Epithelial cell of esophagus (primary cell): ENCODE data around the gene GPR62.

Source experiments
- DNase-seq: peaks from one replicate; pipeline ENCODE4 v3.0.0; 2010; ENCODE audit warnings: low read depth
- H3K4me3 ChIP-seq: 2 replicates; pipeline ENCODE4 v1.5.1; 2011; ENCODE audit warnings: mild to moderate bottlenecking, low read length, control low read depth
- TF ChIP-seq, protein P1 (sequence below): IDR thresholded peaks from 2 replicates; pipeline ENCODE4 v1.5.1; 2011; ENCODE audit warnings: low read depth, mild to moderate bottlenecking, low read length, control low read depth, inconsistent platforms; ENCODE audit not compliant: insufficient read depth; ENCODE audit errors: missing control alignments

Gene GPR62

DNA sequence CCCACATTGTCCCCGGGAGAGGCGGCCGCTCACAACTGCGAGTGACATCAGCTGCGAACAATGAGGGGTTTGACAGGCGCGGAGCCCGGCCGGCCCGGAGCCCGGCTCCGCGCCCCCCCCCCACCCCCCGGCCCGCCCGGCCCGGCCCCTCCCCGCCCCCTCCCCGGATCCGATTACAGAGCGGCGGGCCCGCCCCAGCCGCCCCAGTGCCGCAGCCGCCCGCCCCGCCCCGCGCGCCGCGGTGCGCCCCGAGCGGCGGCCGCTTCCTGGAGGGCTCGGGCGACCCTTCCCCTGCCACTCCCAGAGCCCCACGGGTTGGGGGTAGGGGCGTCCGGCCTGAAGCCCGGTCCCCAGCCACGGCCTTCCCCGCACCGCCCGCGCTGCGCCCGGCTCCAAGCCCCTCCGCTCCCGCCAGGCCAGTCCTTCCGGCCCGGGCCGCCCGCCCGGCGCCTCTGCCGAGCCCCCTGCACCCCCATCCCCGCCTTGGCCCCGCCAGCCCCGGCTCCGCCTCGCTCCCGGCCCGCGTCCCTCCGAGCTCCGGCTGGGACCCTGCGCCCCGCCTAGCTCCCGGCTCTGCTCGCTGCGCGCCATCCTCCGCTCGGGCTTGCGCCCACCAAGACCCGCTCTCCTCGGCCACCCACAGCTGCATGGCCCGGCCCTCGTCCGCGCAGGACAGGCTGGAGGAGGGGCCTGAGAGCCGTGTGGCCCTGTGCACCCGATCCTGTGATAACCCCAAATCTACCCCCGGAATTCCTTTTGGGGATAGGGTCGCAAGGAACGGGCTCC is 12.4 kb downstream of the GPR62 start, which contains the start of gene PCBP4:
Gene PCBP4 (minus strand): TSS at position 71 of the 786 bp plus-strand sequence. CDS start 6,214 bp downstream, outside the sequence.
- peak within 1 kb of the TSS; percentile 63 for H3K4me3 ChIP-seq
- DNase-seq, result peak; percentile 31
- TF ChIP-seq, protein P1, sequence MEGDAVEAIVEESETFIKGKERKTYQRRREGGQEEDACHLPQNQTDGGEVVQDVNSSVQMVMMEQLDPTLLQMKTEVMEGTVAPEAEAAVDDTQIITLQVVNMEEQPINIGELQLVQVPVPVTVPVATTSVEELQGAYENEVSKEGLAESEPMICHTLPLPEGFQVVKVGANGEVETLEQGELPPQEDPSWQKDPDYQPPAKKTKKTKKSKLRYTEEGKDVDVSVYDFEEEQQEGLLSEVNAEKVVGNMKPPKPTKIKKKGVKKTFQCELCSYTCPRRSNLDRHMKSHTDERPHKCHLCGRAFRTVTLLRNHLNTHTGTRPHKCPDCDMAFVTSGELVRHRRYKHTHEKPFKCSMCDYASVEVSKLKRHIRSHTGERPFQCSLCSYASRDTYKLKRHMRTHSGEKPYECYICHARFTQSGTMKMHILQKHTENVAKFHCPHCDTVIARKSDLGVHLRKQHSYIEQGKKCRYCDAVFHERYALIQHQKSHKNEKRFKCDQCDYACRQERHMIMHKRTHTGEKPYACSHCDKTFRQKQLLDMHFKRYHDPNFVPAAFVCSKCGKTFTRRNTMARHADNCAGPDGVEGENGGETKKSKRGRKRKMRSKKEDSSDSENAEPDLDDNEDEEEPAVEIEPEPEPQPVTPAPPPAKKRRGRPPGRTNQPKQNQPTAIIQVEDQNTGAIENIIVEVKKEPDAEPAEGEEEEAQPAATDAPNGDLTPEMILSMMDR, result no peak

DNA sequence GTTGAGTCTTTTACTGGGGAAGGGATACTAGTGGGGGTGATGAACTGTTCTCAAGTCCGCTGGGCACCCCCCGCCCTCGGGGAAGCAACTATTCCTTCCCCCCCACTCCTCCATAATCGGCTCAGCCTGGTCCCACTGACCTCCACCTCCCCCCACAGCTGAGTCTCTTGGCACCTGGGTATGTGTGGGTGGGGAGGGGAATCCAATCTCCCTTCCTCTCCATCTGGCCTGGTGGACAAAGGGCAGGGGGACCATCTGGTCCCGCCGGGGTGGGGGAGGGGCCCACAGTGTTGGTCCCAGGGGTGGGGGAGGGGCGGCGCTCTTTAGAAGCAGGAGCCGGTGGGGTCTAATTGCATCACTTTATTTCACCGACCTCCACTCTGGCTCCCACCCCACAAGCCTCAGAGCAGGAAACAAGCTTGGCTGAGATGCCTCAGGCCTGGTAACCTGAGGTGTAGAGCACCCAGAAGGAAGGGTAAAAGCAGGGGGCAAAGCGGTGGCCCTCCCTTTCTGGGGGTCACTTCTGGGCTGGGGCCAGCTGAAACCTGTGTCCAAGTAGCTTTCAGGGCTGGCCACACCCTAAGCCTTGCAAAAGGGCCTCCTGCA is 13.1 kb downstream of the GPR62 start:
- peak overlapping the region; percentile 52 for H3K4me3 ChIP-seq
- DNase-seq, result no peak
- TF ChIP-seq, protein P1, result no peak

DNA sequence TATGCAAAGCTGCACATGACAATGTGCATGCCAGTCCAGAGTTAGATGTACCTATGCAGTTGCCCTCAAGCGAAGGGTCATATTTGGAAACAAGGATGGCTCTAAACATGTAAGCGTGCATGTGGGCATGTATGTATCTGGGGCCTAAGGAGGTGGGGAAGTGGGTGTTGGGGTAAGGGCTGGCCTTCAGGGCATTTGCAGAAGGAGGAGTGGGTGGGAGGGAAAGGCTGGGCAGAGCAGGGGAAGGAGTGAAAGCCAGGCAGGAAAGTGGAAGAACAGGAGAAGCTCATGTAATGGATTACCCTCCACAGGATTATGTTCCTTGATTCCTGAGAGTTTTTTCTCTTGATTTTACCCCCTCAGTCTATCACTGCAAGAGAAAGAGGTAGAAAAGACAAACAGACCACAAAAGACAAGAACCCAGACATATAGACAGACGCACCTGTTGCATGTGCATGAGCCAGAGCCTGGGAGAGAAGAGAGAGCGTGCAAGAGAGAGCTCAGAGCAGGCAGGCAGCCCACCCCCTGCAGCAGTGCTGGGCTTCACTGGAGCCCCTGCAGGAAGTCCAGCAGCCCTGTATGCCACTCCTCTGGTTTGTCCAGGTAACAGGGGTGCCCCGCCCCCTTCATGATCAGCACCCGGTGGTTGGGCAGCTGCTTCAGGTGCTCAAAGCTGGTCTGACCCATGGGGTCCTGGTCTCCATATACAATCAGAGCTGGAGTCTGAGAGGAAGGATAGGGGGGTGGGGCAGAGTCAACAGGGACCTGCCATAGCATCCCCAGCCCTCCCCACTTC is 13.9 kb downstream of the GPR62 start:
- no peak for DNase-seq
- TF ChIP-seq, protein P1, result no peak
- no peak overlapping the region for H3K4me3 ChIP-seq

DNA sequence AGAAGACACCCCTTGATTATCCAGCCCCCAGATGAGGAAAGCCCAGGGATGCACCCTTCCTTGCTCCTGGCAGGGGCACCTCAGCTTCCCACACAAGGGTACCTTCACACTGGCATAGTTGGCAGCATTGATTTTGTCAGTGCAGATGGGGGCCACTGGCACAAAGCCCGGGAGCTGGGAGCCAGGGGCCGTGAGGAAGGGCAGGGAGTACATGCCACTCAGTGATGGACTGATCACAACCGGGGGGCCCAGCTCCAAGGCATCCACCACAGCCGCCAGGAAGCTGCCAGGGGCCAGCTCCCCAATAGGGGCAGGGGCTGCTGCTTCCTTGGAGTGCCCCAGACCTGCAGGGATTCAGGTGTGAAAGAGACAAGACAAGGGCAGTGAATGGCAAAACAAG is 14.7 kb downstream of the GPR62 start:
- DNase-seq, result no peak
- TF ChIP-seq, protein P1, result no peak
- H3K4me3 ChIP-seq, result no peak overlapping the region

DNA sequence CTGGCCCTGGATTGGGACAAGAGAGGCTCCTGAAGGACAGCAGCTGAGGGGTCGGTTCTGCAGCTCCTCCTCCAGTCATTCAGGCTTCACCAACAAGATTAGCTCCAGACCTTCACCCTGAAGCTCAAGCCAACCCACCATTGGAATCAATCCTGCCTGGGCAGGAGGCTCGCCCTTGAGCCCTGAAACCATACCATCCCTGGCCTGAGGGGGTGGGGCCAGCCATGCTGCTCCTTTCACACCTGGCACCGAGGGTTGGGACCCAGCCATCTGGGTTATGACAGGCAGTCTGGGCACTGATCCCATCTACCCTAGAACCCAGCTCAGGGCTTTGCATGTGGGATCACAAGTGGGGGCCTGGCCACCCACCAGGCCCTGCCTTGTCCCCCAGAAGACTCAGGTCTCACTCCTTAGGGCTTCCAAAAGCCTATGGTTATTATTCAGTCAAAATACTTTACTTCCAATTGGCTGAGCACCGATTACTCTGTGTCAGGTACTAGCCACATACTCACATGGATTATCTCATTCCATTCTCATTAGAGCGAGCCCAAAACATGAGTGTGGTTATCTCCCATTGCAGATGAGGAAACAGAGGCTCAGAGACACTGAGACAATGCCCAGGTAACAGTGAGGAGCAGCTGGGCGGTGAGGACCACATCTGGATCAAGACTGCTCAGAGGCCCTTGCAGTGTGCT is 15.6 kb downstream of the GPR62 start:
- no peak overlapping the region for H3K4me3 ChIP-seq
- DNase-seq, result peak; percentile 49
- TF ChIP-seq, protein P1, result no peak

DNA sequence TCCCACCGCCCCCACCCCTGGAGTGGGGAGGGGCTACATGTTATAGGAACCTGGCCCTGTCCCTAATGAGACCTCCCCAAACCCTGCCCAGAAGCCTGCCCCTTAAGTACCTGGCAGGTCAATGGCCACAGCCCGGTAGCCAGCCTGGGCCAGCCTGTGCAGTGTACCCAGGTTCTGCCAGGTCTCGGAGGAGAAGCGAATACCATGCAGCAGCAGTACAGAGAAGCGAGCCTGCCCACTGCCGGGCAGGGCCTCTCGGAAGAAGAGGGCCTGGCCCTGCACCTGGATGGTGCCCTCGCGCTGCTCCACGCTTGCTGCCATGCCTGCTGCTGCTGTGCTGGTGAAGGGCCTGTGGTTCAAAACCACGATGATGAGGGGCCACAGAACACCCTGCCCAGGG is 16.2 kb downstream of the GPR62 start:
- TF ChIP-seq, protein P1, result no peak
- DNase-seq, result no peak
- H3K4me3 ChIP-seq, result no peak overlapping the region
